NCI-H128 (cell line): ENCODE results near the gene CTXND1.

Source experiments
- DNase-seq: peaks from one replicate; lab custom pipeline; 2025; ENCODE audit not compliant: unreplicated experiment; lab: John Stamatoyannopoulos, UW

CTXND1 gene

GRCh38 chr15:80183306-80183705 lies 68.7 kb downstream of the CTXND1 start:
- no peak for DNase-seq

- no peak for DNase-seq
These were observed 69.3 kb downstream of the CTXND1 start for GRCh38 chr15:80182611-80183261.

GRCh38 chr15:80180986-80181385 lies 71.0 kb downstream of the CTXND1 start:
- DNase-seq = no peak

- DNase-seq = no peak
These were observed 71.5 kb downstream of the CTXND1 start for GRCh38 chr15:80180468-80180867.

- DNase-seq = no peak
These were observed 72.1 kb downstream of the CTXND1 start for GRCh38 chr15:80179935-80180334.

- DNase-seq = no peak
These were observed 72.8 kb downstream of the CTXND1 start for GRCh38 chr15:80179025-80179759.

- DNase-seq = no peak
These were observed 74.9 kb downstream of the CTXND1 start for GRCh38 chr15:80177156-80177555.

- no peak for DNase-seq
These were observed 75.6 kb downstream of the CTXND1 start for GRCh38 chr15:80176443-80176842.

- no peak for DNase-seq
These were observed 76.6 kb downstream of the CTXND1 start for GRCh38 chr15:80175436-80175835.

GRCh38 chr15:80174017-80174746 lies 77.8 kb downstream of the CTXND1 start:
- no peak for DNase-seq

GRCh38 chr15:80173022-80173759 lies 78.8 kb downstream of the CTXND1 start:
- DNase-seq = no peak

- no peak for DNase-seq
These were observed 79.6 kb downstream of the CTXND1 start for GRCh38 chr15:80172401-80172800.

- no peak for DNase-seq
These were observed 80.2 kb downstream of the CTXND1 start for GRCh38 chr15:80171787-80172186.

- DNase-seq = no peak
These were observed 81.4 kb downstream of the CTXND1 start for GRCh38 chr15:80170596-80170995.

GRCh38 chr15:80169768-80170357 lies 82.2 kb downstream of the CTXND1 start:
- no peak for DNase-seq

GRCh38 chr15:80168421-80168820 lies 83.6 kb downstream of the CTXND1 start:
- no peak for DNase-seq

- no peak for DNase-seq
These were observed 84.1 kb downstream of the CTXND1 start for GRCh38 chr15:80167936-80168335.

GRCh38 chr15:80163897-80164296 lies 88.1 kb downstream of the CTXND1 start:
- DNase-seq = no peak

GRCh38 chr15:80163217-80163616 lies 88.8 kb downstream of the CTXND1 start:
- DNase-seq = no peak

- no peak for DNase-seq
These were observed 89.9 kb downstream of the CTXND1 start for GRCh38 chr15:80162059-80162554.
